ENCODE measurements around the gene WDR76. TPM values are rescaled to one million over a fixed set of nuclear protein-coding genes. Genes with fewer than 3 reads are reported as not detected.

Gene WDR76
- polyA plus RNA-seq, 2 of the 4 experiments (the other 2 are of a cell fraction) = 12.1 to 17.5 TPM

DNA sequence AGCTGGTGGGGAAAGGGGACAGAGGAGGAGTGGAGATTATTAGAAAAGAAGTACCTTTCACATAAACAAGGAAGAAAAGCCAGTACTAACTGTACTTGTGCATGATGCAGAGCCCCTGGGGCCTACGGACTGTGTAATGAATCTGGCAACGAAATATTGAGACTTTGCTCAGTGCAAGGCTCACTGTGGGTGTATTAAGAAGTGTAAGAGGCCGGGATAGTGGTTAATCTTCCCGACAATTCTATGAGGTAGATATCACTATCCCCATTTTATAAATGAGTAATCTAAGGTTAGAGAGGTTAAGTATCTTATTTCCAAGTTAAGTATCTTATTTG, 89.5 kb downstream of the WDR76 start:
- no peak overlapping the region for H3K27ac ChIP-seq
- no peaks in the 10 kb centered on the region for H3K9me3 ChIP-seq
- ChIA-PET POLR2A (no interaction called here), CTCF (interaction anchor here (6.1 kb wide), 1 partner anchor 13 kb away, joined by 30 read pairs; no protein-coding TSS in a partner anchor)
- ATAC-seq (no peak), FAIRE-seq (no peak), DNase-seq (ENCODE audit: low read depth in 1 of 2, low spot score in 1 of 2) (no peak)
- H3K4me1 ChIP-seq = peaks cover 27% of the 10 kb centered on the region
- 85% methylated on average over 4 of the region's 4 CpGs for WGBS (ENCODE audit: missing lambda C conversion rate)
- H3K4me2 ChIP-seq = no peak overlapping the region
- no peak for TF ChIP-seq FOSB (CRISPR knock-in tag; IDR thresholded peaks at IDR 0.05)
- TF ChIP-seq HOXB5 (CRISPR knock-in tag; IDR thresholded peaks at IDR 0.05) = no peak
- no peak for TF ChIP-seq CHD4 (IDR thresholded peaks at IDR 0.05; ENCODE audit: borderline replicate concordance)
- TF ChIP-seq CHD2 (IDR thresholded peaks at IDR 0.05; ENCODE audit: low read length, partially characterized antibody) = no peak
- TF ChIP-seq HOXB13 (CRISPR knock-in tag; IDR thresholded peaks at IDR 0.05; ENCODE audit: low read depth) = no peak
- TF ChIP-seq TP53 (CRISPR knock-in tag; IDR thresholded peaks at IDR 0.05) = no peak
- TF ChIP-seq, protein P1, sequence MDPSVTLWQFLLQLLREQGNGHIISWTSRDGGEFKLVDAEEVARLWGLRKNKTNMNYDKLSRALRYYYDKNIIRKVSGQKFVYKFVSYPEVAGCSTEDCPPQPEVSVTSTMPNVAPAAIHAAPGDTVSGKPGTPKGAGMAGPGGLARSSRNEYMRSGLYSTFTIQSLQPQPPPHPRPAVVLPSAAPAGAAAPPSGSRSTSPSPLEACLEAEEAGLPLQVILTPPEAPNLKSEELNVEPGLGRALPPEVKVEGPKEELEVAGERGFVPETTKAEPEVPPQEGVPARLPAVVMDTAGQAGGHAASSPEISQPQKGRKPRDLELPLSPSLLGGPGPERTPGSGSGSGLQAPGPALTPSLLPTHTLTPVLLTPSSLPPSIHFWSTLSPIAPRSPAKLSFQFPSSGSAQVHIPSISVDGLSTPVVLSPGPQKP (IDR thresholded peaks at IDR 0.05; ENCODE audit: low read depth, low read length) = no peak
- no peak for TF ChIP-seq MAX (IDR thresholded peaks at IDR 0.05)
- TF ChIP-seq EP300 (IDR thresholded peaks at IDR 0.05) = no peak
- TF ChIP-seq RARB (CRISPR knock-in tag; IDR thresholded peaks at IDR 0.05) = no peak
- no peak for TF ChIP-seq BHLHE40 (IDR thresholded peaks at IDR 0.05; ENCODE audit: low read depth, low read length)
- TF ChIP-seq, protein P2, sequence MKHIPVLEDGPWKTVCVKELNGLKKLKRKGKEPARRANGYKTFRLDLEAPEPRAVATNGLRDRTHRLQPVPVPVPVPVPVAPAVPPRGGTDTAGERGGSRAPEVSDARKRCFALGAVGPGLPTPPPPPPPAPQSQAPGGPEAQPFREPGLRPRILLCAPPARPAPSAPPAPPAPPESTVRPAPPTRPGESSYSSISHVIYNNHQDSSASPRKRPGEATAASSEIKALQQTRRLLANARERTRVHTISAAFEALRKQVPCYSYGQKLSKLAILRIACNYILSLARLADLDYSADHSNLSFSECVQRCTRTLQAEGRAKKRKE (CRISPR knock-in tag; IDR thresholded peaks at IDR 0.05; ENCODE audit: low read depth) = no peak
- no peak for TF ChIP-seq RAD21 (conservative IDR thresholded peaks at IDR 0.05 in 1 of 2, IDR thresholded peaks at IDR 0.05 in 1 of 2)
- TF ChIP-seq EHMT2 (IDR thresholded peaks at IDR 0.05; ENCODE audit: low read depth) = no peak
- TF ChIP-seq NFE2L2 (conservative IDR thresholded peaks at IDR 0.05; ENCODE audit: low read length) = no peak
- TF ChIP-seq GATA3 (IDR thresholded peaks at IDR 0.05; ENCODE audit: borderline replicate concordance) = no peak
- no peak for TF ChIP-seq MAZ (IDR thresholded peaks at IDR 0.05; ENCODE audit: borderline replicate concordance, low read depth, low read length)
- TF ChIP-seq ZC3H11A (IDR thresholded peaks at IDR 0.05) = no peak
- no peak overlapping the region for H3K4me3 ChIP-seq

Small RNA genes lying within 50 kb of the gene (small RNA-seq; reads per million reads assigned to genes)
- gene MIR1282 = 0 reads per million in 6 experiments
- 0 reads per million in 6 experiments for gene RF00019

Other genes with a start within 250 kb of the WDR76 start
- gene PPIP5K1, start 236.8 kb upstream of the WDR76 start, polyA plus RNA-seq (2011; rRNA removed) = 19.2 and 19.6 TPM in 2 replicates
- gene PPIP5K1, start 236.8 kb upstream of the WDR76 start, polyA plus RNA-seq (2017; fragmentation: RNase III; extraction: RNeasy Plus Mini Kit Qiagen cat#74134 plus additional on column Dnase treatment) = 9.3 to 9.7 TPM (median 9.5 TPM) in 3 replicates
- 2.6 TPM in 2 replicates for gene CKMT1B, start 233.0 kb upstream of the WDR76 start, polyA plus RNA-seq (2011; rRNA removed)
- gene CKMT1B, start 233.0 kb upstream of the WDR76 start, polyA plus RNA-seq (2017; fragmentation: RNase III; extraction: RNeasy Plus Mini Kit Qiagen cat#74134 plus additional on column Dnase treatment) = 1.9 to 4.1 TPM (median 2.6 TPM) in 3 replicates
- 0.09 and 0.27 TPM in 2 replicates for gene STRC, start 208.2 kb upstream of the WDR76 start, polyA plus RNA-seq (2011; rRNA removed)
- gene STRC, start 208.2 kb upstream of the WDR76 start, polyA plus RNA-seq (2017; fragmentation: RNase III; extraction: RNeasy Plus Mini Kit Qiagen cat#74134 plus additional on column Dnase treatment) = 0.07 to 0.08 TPM in 2 of 3 replicates, not detected in the other
- gene CATSPER2, start 178.2 kb upstream of the WDR76 start, polyA plus RNA-seq (2011; rRNA removed) = 2.0 and 2.7 TPM in 2 replicates
- gene CATSPER2, start 178.2 kb upstream of the WDR76 start, polyA plus RNA-seq (2017; fragmentation: RNase III; extraction: RNeasy Plus Mini Kit Qiagen cat#74134 plus additional on column Dnase treatment) = 1.2 to 2.0 TPM (median 1.2 TPM) in 3 replicates
- gene CKMT1A, start 133.1 kb upstream of the WDR76 start, polyA plus RNA-seq (2011; rRNA removed) = 3.0 and 3.7 TPM in 2 replicates
- 1.5 to 2.9 TPM (median 1.6 TPM) in 3 replicates for gene CKMT1A, start 133.1 kb upstream of the WDR76 start, polyA plus RNA-seq (2017; fragmentation: RNase III; extraction: RNeasy Plus Mini Kit Qiagen cat#74134 plus additional on column Dnase treatment)
- gene PDIA3, start 80.6 kb upstream of the WDR76 start, polyA plus RNA-seq (2011; rRNA removed) = 196 and 208 TPM in 2 replicates
- 249 to 257 TPM (median 257 TPM) in 3 replicates for gene PDIA3, start 80.6 kb upstream of the WDR76 start, polyA plus RNA-seq (2017; fragmentation: RNase III; extraction: RNeasy Plus Mini Kit Qiagen cat#74134 plus additional on column Dnase treatment)
- gene ELL3, start 50.0 kb upstream of the WDR76 start, polyA plus RNA-seq (2011; rRNA removed) = 1.8 and 2.1 TPM in 2 replicates
- 1.4 to 1.7 TPM (median 1.5 TPM) in 3 replicates for gene ELL3, start 50.0 kb upstream of the WDR76 start, polyA plus RNA-seq (2017; fragmentation: RNase III; extraction: RNeasy Plus Mini Kit Qiagen cat#74134 plus additional on column Dnase treatment)
- 317 and 464 TPM in 2 replicates for gene SERF2, start 34.7 kb upstream of the WDR76 start, polyA plus RNA-seq (2011; rRNA removed)
- 569 to 597 TPM (median 576 TPM) in 3 replicates for gene SERF2, start 34.7 kb upstream of the WDR76 start, polyA plus RNA-seq (2017; fragmentation: RNase III; extraction: RNeasy Plus Mini Kit Qiagen cat#74134 plus additional on column Dnase treatment)
- gene SERINC4, start 26.8 kb upstream of the WDR76 start, polyA plus RNA-seq (2011; rRNA removed) = 0.05 and 0.07 TPM in 2 replicates
- 0.04 to 0.12 TPM (median 0.04 TPM) in 3 replicates for gene SERINC4, start 26.8 kb upstream of the WDR76 start, polyA plus RNA-seq (2017; fragmentation: RNase III; extraction: RNeasy Plus Mini Kit Qiagen cat#74134 plus additional on column Dnase treatment)
- gene HYPK, start 26.4 kb upstream of the WDR76 start, polyA plus RNA-seq (2011; rRNA removed) = 10.7 and 21.0 TPM in 2 replicates
- 45.5 to 80.8 TPM (median 66.5 TPM) in 3 replicates for gene HYPK, start 26.4 kb upstream of the WDR76 start, polyA plus RNA-seq (2017; fragmentation: RNase III; extraction: RNeasy Plus Mini Kit Qiagen cat#74134 plus additional on column Dnase treatment)
- 22.5 and 31.7 TPM in 2 replicates for gene MFAP1, start 2.3 kb upstream of the WDR76 start, polyA plus RNA-seq (2011; rRNA removed)
- gene MFAP1, start 2.3 kb upstream of the WDR76 start, polyA plus RNA-seq (2017; fragmentation: RNase III; extraction: RNeasy Plus Mini Kit Qiagen cat#74134 plus additional on column Dnase treatment) = 37.4 to 40.3 TPM (median 40.1 TPM) in 3 replicates

Measured in A549 (cell line).